ENCODE data around the gene BCKDHB. TPM values are rescaled to one million over a fixed set of nuclear protein-coding genes. Genes with fewer than 3 reads are reported as not detected.

Gene BCKDHB
- total and polyA plus RNA-seq, 2 experiments from 2014 or later, result 32.1 to 42.7 TPM

DNA sequence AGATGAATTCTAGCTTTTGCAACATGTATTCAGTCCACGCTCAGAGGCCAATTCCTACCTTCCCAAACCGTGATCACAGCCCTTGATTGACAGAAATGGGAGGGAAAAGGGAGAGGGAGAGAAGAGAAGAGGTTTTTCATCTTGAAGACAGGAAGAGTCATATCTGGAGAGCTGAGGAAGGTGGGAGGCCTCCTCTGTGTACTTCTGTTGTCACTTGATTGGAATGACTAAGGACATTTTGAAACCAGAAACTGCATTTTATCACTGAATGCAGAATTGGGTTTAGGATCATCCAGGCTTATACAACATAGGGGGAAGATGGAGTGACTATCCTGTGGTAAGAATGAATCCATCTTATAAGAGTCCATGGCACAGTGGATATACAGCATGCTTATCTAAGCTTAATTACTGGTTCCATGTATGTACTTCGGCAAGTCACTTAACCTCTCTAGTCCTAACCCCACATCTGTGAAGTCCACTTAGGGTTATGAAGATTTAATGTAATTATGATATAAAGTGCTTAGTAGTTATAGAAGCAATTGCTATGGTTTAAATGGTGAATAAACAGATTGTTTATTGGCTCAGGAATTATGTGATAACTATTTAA lies 144.0 kb downstream of the BCKDHB start (continued):
- TF ChIP-seq, protein P1, sequence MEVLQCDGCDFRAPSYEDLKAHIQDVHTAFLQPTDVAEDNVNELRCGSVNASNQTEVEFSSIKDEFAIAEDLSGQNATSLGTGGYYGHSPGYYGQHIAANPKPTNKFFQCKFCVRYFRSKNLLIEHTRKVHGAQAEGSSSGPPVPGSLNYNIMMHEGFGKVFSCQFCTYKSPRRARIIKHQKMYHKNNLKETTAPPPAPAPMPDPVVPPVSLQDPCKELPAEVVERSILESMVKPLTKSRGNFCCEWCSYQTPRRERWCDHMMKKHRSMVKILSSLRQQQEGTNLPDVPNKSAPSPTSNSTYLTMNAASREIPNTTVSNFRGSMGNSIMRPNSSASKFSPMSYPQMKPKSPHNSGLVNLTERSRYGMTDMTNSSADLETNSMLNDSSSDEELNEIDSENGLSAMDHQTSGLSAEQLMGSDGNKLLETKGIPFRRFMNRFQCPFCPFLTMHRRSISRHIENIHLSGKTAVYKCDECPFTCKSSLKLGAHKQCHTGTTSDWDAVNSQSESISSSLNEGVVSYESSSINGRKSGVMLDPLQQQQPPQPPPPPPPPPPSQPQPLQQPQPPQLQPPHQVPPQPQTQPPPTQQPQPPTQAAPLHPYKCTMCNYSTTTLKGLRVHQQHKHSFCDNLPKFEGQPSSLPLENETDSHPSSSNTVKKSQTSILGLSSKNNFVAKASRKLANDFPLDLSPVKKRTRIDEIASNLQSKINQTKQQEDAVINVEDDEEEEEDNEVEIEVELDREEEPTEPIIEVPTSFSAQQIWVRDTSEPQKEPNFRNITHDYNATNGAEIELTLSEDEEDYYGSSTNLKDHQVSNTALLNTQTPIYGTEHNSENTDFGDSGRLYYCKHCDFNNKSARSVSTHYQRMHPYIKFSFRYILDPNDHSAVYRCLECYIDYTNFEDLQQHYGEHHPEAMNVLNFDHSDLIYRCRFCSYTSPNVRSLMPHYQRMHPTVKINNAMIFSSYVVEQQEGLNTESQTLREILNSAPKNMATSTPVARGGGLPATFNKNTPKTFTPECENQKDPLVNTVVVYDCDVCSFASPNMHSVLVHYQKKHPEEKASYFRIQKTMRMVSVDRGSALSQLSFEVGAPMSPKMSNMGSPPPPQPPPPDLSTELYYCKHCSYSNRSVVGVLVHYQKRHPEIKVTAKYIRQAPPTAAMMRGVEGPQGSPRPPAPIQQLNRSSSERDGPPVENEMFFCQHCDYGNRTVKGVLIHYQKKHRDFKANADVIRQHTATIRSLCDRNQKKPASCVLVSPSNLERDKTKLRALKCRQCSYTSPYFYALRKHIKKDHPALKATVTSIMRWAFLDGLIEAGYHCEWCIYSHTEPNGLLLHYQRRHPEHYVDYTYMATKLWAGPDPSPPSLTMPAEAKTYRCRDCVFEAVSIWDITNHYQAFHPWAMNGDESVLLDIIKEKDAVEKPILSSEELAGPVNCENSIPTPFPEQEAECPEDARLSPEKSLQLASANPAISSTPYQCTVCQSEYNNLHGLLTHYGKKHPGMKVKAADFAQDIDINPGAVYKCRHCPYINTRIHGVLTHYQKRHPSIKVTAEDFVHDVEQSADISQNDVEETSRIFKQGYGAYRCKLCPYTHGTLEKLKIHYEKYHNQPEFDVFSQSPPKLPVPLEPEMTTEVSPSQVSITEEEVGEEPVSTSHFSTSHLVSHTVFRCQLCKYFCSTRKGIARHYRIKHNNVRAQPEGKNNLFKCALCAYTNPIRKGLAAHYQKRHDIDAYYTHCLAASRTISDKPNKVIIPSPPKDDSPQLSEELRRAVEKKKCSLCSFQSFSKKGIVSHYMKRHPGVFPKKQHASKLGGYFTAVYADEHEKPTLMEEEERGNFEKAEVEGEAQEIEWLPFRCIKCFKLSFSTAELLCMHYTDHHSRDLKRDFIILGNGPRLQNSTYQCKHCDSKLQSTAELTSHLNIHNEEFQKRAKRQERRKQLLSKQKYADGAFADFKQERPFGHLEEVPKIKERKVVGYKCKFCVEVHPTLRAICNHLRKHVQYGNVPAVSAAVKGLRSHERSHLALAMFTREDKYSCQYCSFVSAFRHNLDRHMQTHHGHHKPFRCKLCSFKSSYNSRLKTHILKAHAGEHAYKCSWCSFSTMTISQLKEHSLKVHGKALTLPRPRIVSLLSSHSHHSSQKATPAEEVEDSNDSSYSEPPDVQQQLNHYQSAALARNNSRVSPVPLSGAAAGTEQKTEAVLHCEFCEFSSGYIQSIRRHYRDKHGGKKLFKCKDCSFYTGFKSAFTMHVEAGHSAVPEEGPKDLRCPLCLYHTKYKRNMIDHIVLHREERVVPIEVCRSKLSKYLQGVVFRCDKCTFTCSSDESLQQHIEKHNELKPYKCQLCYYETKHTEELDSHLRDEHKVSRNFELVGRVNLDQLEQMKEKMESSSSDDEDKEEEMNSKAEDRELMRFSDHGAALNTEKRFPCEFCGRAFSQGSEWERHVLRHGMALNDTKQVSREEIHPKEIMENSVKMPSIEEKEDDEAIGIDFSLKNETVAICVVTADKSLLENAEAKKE (CRISPR knock-in tag; IDR thresholded peaks at IDR 0.05), result no peak
- no peak for TF ChIP-seq NANOG (IDR thresholded peaks at IDR 0.05; ENCODE audit: borderline replicate concordance)
- no peak for TF ChIP-seq EZH2 (IDR thresholded peaks at IDR 0.05; ENCODE audit: low read depth, unreplicated experiment)
- TF ChIP-seq EZH2phosphoT487 (IDR thresholded peaks at IDR 0.05; ENCODE audit: unreplicated experiment), result no peak
- no peak for TF ChIP-seq POLR2AphosphoS5 (IDR thresholded peaks at IDR 0.05; ENCODE audit: low read depth)
- TF ChIP-seq, protein P2, sequence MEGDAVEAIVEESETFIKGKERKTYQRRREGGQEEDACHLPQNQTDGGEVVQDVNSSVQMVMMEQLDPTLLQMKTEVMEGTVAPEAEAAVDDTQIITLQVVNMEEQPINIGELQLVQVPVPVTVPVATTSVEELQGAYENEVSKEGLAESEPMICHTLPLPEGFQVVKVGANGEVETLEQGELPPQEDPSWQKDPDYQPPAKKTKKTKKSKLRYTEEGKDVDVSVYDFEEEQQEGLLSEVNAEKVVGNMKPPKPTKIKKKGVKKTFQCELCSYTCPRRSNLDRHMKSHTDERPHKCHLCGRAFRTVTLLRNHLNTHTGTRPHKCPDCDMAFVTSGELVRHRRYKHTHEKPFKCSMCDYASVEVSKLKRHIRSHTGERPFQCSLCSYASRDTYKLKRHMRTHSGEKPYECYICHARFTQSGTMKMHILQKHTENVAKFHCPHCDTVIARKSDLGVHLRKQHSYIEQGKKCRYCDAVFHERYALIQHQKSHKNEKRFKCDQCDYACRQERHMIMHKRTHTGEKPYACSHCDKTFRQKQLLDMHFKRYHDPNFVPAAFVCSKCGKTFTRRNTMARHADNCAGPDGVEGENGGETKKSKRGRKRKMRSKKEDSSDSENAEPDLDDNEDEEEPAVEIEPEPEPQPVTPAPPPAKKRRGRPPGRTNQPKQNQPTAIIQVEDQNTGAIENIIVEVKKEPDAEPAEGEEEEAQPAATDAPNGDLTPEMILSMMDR (conservative IDR thresholded peaks at IDR 0.05; ENCODE audit: low read depth in 2 of 2), result no peak
- TF ChIP-seq ETS1 (IDR thresholded peaks at IDR 0.05), result no peak
- no peak for TF ChIP-seq CREB1 (CRISPR knock-in tag; IDR thresholded peaks at IDR 0.05; ENCODE audit: low read depth)
- TF ChIP-seq ZNF114 (CRISPR knock-in tag; IDR thresholded peaks at IDR 0.05), result no peak
